GM19043 (cell line): ENCODE data around the gene ENTR1.
A peak's percentile ranks its signal among the peaks of the same experiment; 100 is the strongest.

Source experiments
- ATAC-seq: cut with Tn5 transposase; IDR thresholded peaks from one replicate; pipeline ENCODE4 v1.9.1; 2021; ENCODE audit warnings: low read depth; ENCODE audit not compliant: unreplicated experiment

Gene ENTR1

GRCh38 chr9:136379401-136379800 is 31.0 kb downstream of the ENTR1 start:
- ATAC-seq, result no peak

GRCh38 chr9:136379003-136379287 is 31.5 kb downstream of the ENTR1 start:
- no peak for ATAC-seq

- no peak for ATAC-seq
Measured at GRCh38 chr9:136378170-136379002, 32.0 kb downstream of the ENTR1 start.

- no peak for ATAC-seq
Measured at GRCh38 chr9:136377341-136378169, 32.9 kb downstream of the ENTR1 start.

- no peak for ATAC-seq
Measured at GRCh38 chr9:136376457-136376856, 34.0 kb downstream of the ENTR1 start.

- ATAC-seq, result no peak
Measured at GRCh38 chr9:136375096-136375495, 35.3 kb downstream of the ENTR1 start.

GRCh38 chr9:136374183-136374575 is 36.2 kb downstream of the ENTR1 start:
- no peak for ATAC-seq

- ATAC-seq, result peak; percentile 55
Measured at GRCh38 chr9:136373300-136374182, 36.9 kb downstream of the ENTR1 start, which contains the start of gene CARD9. Gene CARD9 (minus strand): TSS chr9:136373669. CDS start chr9:136372078, 1,591 bp downstream.

GRCh38 chr9:136372561-136373299 is 37.7 kb downstream of the ENTR1 start:
- no peak for ATAC-seq

GRCh38 chr9:136372006-136372405 is 38.4 kb downstream of the ENTR1 start:
- no peak for ATAC-seq

GRCh38 chr9:136371533-136371880 is 38.9 kb downstream of the ENTR1 start:
- ATAC-seq, result no peak

GRCh38 chr9:136370687-136371532 is 39.5 kb downstream of the ENTR1 start:
- no peak for ATAC-seq

GRCh38 chr9:136370037-136370436 is 40.4 kb downstream of the ENTR1 start:
- no peak for ATAC-seq

GRCh38 chr9:136368190-136368589 is 42.2 kb downstream of the ENTR1 start:
- no peak for ATAC-seq

GRCh38 chr9:136367296-136368145 is 42.9 kb downstream of the ENTR1 start:
- no peak for ATAC-seq

- ATAC-seq, result no peak
Measured at GRCh38 chr9:136366826-136367225, 43.6 kb downstream of the ENTR1 start.

GRCh38 chr9:136365775-136366222 is 44.6 kb downstream of the ENTR1 start:
- no peak for ATAC-seq
